NT2/D1 (cell line): ENCODE measurements around the gene RTN4R.

Experiments used
- SUZ12 ChIP-seq: IDR thresholded peaks from 2 replicates; pipeline ENCODE4 v1.6.1; 2011; ENCODE audit not compliant: insufficient read length, insufficient read depth; ENCODE audit errors: extremely low read depth
- YY1 ChIP-seq: IDR thresholded peaks from 2 replicates; pipeline ENCODE4 v1.6.1; 2011; ENCODE audit not compliant: insufficient read length, insufficient read depth
- ZNF274 ChIP-seq: IDR thresholded peaks from 2 replicates; pipeline ENCODE4 v1.6.1; 2011; ENCODE audit warnings: mild to moderate bottlenecking, low read depth, low read length

DNA sequence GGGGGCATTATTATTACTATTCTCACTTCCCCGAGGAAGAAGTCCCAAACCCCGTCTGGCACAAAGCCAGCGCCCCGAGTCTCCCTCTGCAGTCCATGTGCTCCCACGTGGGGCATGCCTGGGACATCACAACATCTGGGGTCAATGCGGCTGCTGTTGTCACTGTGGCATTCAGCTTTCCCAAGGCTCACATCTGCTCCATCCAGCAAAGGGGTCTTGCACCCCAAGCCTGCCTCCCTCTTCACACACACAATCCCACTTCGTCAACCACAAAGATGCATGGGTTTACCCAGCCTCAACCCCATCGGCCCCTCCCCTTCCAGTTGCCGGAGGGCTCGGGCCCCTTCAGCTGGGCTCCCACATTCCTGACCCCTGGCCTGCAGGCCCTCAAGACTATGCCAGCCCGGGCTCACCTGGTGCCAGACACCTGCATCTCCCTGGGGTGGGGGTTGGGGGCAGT, 23.5 kb upstream of the RTN4R start:
- TF ChIP-seq YY1: no peak
- no peak for TF ChIP-seq ZNF274
- TF ChIP-seq SUZ12: no peak
